ENCODE results near the gene RAB3IL1.
"Not testable (repeated sequence)": the region's sequence is repeated elsewhere in the genome, so short reads cannot be mapped to it uniquely, and the experiment has no call there.

The RAB3IL1 gene

DNA sequence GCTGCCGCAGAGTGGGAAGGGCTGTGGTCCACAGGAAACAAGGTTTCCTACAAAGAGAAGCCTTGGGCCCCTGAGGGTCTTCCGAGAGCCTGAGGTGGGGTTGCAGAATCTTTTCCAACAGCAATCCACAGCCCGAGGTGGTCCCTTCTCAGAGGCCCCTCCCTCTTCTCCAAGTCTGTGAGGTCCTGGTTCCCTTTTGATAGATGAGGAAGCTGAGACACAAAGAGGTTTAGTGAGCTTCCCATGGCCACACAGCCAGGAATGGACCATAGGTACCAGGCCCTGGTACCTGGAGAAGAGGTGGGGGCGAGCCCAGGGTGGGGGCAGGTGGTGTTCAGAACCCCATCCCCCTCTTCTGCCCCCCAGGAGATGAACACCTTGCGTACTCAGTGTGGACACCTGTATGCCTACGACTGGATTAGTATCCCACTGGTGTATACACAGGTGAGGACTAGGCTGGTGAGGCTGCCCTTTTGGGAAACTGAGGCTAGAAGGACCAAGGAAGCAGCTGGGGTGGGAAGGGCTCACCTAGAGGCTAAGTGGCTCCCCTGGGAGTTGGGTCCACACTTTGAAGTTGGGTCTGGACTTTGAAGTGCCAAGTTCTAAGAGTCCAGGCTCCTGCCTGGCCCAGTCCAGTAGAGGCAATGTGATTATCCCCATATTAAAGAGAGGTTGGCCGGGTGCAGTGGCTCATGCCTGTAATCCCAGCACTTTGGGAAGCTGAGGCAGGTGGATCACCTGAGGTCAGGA lies 39.8 kb upstream of the RAB3IL1 start:
- H3K4me3 ChIP-seq (replicated peaks; ENCODE audit: low read depth, low read length) = no peak overlapping the region

GRCh38 chr11:61956191-61957020 lies 39.0 kb upstream of the RAB3IL1 start:
- H3K4me3 ChIP-seq (replicated peaks; ENCODE audit: low read depth, low read length) = no peak overlapping the region
- TF ChIP-seq, protein P1, sequence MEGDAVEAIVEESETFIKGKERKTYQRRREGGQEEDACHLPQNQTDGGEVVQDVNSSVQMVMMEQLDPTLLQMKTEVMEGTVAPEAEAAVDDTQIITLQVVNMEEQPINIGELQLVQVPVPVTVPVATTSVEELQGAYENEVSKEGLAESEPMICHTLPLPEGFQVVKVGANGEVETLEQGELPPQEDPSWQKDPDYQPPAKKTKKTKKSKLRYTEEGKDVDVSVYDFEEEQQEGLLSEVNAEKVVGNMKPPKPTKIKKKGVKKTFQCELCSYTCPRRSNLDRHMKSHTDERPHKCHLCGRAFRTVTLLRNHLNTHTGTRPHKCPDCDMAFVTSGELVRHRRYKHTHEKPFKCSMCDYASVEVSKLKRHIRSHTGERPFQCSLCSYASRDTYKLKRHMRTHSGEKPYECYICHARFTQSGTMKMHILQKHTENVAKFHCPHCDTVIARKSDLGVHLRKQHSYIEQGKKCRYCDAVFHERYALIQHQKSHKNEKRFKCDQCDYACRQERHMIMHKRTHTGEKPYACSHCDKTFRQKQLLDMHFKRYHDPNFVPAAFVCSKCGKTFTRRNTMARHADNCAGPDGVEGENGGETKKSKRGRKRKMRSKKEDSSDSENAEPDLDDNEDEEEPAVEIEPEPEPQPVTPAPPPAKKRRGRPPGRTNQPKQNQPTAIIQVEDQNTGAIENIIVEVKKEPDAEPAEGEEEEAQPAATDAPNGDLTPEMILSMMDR (IDR thresholded peaks at IDR 0.05; ENCODE audit: low read depth, low read length, missing control alignments) = no peak
- DNase-seq (ENCODE audit: extremely low read depth, low read depth) = no peak

More for the DNA sequence above, 39.8 kb upstream of the RAB3IL1 start:
- TF ChIP-seq, protein P1 (IDR thresholded peaks at IDR 0.05; ENCODE audit: low read depth, low read length, missing control alignments) = no peak
- no peak for DNase-seq (ENCODE audit: extremely low read depth, low read depth)

GRCh38 chr11:61955422-61956135 lies 38.2 kb upstream of the RAB3IL1 start:
- TF ChIP-seq, protein P1 (IDR thresholded peaks at IDR 0.05; ENCODE audit: low read depth, low read length, missing control alignments) = no peak
- no peak for DNase-seq (ENCODE audit: extremely low read depth, low read depth)
- 0 out of 2 replicates have a peak overlapping the region, but pooled peaks have one; percentile 2 for H3K4me3 ChIP-seq (replicated peaks; ENCODE audit: low read depth, low read length)

- TF ChIP-seq, protein P1 (IDR thresholded peaks at IDR 0.05; ENCODE audit: low read depth, low read length, missing control alignments) = peak; percentile 2
- DNase-seq (ENCODE audit: extremely low read depth, low read depth) = no peak
- 0 out of 2 replicates have a peak overlapping the region, but pooled peaks have one; percentile 2 for H3K4me3 ChIP-seq (replicated peaks; ENCODE audit: low read depth, low read length)
These were observed 37.6 kb upstream of the RAB3IL1 start for GRCh38 chr11:61954851-61955421.

- no peak overlapping the region for H3K4me3 ChIP-seq (replicated peaks; ENCODE audit: low read depth, low read length)
- TF ChIP-seq, protein P1 (IDR thresholded peaks at IDR 0.05; ENCODE audit: low read depth, low read length, missing control alignments) = no peak
- DNase-seq (ENCODE audit: extremely low read depth, low read depth) = no peak
These were observed 36.9 kb upstream of the RAB3IL1 start for GRCh38 chr11:61954106-61954850.

DNA sequence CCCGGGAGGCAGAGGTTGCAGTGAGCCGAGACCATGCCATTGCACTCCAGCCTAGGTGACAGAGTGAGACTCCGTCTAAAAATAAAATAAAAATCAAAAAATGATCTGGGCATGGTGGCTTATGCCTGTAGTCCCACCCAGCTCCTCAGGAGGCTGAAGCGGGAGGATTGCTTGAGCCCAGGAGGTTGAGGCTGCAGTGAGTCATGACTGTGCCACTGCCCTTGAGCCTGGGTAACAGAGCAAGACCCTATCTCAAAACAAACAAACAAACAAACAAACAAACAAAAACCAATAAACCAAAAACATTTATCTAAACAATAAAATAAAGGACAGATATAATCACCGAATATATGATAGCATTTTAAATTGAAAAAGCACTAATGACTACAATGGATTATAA lies 36.3 kb upstream of the RAB3IL1 start:
- not testable (repeated sequence) for H3K4me3 ChIP-seq (replicated peaks; ENCODE audit: low read depth, low read length); DNase-seq (ENCODE audit: extremely low read depth, low read depth)
